Left ventricle myocardium inferior (tissue), 1 donor: ENCODE results near the gene NHLRC3. TPM values are rescaled to one million over a fixed set of nuclear protein-coding genes. Genes with fewer than 3 reads are reported as not detected.

ENCODE experiments used
- DNase-seq: peaks from one replicate; pipeline ENCODE4 v3.0.0-alpha.2; 2020
- H3K27ac ChIP-seq: fragments of 200-600 bp; replicated peaks from 2 replicates; pipeline ENCODE4 v1.8.0; 2021
- H3K27me3 ChIP-seq: fragments of 200-600 bp; 2 replicates; pipeline ENCODE4 v1.8.0; 2021; ENCODE audit warnings: low read depth
- H3K36me3 ChIP-seq: fragments of 200-600 bp; 2 replicates; pipeline ENCODE4 v1.8.0; 2021
- H3K4me1 ChIP-seq: fragments of 200-600 bp; 2 replicates; pipeline ENCODE4 v1.8.0; 2021
- H3K4me3 ChIP-seq: fragments of 200-600 bp; 2 replicates; pipeline ENCODE4 v1.8.0; 2021; ENCODE audit warnings: mild to moderate bottlenecking, moderate library complexity
- H3K9me3 ChIP-seq: fragments of 200-600 bp; replicated peaks from 2 replicates; pipeline ENCODE4 v1.8.0; 2021
- intact Hi-C: fragments of 100-400 bp; cut with micrococcal nuclease; formaldehyde crosslinking; loops from one replicate; pipeline ENCODE4 v1.11.0; 2022
- total RNA-seq: library from RNA; stranded (reverse); fragmentation: NEBNext Ultra II Directional; extraction: Animal tissue kit (Norgen Biotek cat#: 25700); gene quantifications from one replicate; pipeline ENCODE4 v1.2.1, GENCODE V29; 2021
- TF ChIP-seq, protein P1 (sequence below): fragments of 200-600 bp; IDR thresholded peaks from 2 replicates; pipeline ENCODE4 v1.8.0; 2021; ENCODE audit warnings: antibody characterized with exemption, mild to moderate bottlenecking, borderline replicate concordance
- donor health status: DM: no; HTN: yes; CAD: no; lungs with severe emphysema.

The NHLRC3 gene
- total RNA-seq, 1 donor from 2014 or later = 11.8 TPM

DNA sequence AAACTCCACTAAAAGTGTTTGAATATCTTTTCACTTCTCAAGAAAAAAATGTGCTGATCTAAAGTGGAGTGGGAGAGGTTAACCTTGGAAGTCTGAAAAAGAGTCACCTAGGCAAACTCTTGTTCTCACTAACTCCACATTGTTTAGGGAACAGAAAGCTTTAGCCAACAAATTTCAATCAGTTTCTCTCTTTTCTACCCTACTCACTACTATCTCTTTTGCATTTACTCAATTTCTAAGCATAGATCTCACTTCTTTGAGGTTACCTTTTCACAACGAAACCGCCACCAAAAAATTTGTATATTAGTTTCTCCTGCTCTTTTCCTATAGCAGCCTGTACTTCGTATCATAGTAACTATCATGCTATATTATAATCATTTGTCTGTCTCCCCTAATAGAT, 6.3 kb downstream of the NHLRC3 start:
- no peaks in the 10 kb centered on the region for H3K27me3 ChIP-seq
- no peak for DNase-seq
- peaks cover 12% of the 10 kb centered on the region for H3K36me3 ChIP-seq
- H3K27ac ChIP-seq = no peak overlapping the region
- intact Hi-C loops = no loop called here
- TF ChIP-seq, protein P1, sequence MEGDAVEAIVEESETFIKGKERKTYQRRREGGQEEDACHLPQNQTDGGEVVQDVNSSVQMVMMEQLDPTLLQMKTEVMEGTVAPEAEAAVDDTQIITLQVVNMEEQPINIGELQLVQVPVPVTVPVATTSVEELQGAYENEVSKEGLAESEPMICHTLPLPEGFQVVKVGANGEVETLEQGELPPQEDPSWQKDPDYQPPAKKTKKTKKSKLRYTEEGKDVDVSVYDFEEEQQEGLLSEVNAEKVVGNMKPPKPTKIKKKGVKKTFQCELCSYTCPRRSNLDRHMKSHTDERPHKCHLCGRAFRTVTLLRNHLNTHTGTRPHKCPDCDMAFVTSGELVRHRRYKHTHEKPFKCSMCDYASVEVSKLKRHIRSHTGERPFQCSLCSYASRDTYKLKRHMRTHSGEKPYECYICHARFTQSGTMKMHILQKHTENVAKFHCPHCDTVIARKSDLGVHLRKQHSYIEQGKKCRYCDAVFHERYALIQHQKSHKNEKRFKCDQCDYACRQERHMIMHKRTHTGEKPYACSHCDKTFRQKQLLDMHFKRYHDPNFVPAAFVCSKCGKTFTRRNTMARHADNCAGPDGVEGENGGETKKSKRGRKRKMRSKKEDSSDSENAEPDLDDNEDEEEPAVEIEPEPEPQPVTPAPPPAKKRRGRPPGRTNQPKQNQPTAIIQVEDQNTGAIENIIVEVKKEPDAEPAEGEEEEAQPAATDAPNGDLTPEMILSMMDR = no peak
- H3K9me3 ChIP-seq = no peaks in the 10 kb centered on the region
- peaks cover 14% of the 10 kb centered on the region for H3K4me1 ChIP-seq
- no peak overlapping the region for H3K4me3 ChIP-seq

DNA sequence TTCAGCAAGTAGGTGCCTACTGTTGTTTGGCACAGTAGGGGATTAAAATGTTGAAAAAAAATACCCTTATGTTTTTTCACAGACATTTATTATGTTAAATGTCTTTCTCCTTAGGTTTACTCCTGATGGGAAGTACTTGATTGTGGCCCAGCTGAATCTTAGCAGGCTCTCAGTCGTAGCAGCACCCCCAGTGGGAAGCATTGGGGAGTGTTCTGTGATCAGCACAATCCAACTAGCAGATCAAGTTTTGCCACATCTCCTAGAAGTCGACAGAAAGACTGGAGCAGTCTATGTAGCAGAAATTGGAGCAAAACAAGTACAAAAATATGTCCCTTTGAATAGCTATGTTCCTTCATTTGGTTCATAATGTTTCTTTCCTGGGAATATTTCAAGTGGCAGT, 9.3 kb downstream of the NHLRC3 start:
- Histone ChIP-seq H3K27me3 (no peaks in the 10 kb centered on the region), H3K9me3 (no peaks in the 10 kb centered on the region), H3K4me1 (no peaks in the 10 kb centered on the region), H3K27ac (no peak overlapping the region), H3K4me3 (no peak overlapping the region), H3K36me3 (peaks cover 4% of the 10 kb centered on the region)
- intact Hi-C loops = loop anchor here (5.0 kb wide), 1 partner anchor 570 kb away; no protein-coding TSS in a partner anchor
- no peak for DNase-seq
- TF ChIP-seq, protein P1 = no peak

DNA sequence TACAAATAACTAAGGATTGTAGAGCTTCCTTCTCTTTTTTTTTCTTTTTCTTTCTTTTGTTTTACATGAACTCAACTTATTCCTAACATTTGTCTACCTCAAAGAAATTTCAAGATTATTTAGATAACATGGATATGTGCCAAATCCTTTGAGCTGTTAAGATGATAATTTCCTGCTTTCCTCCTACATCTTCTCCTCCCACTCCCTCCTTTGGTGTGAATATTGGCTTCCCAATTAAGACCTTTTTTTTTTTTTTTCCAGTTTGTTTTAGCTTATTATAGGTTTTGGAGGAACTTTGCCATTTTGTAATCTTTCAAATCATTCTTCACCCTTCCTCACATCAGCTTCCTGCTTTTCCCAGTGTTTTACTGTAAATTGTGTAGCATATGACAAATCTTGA, 10.6 kb downstream of the NHLRC3 start:
- intact Hi-C loops = loop anchor here (5.0 kb wide), 1 partner anchor 568 kb away; no protein-coding TSS in a partner anchor
- H3K36me3 ChIP-seq = peaks cover 3% of the 10 kb centered on the region
- H3K27ac ChIP-seq = no peak overlapping the region
- no peaks in the 10 kb centered on the region for H3K9me3 ChIP-seq
- H3K27me3 ChIP-seq = no peaks in the 10 kb centered on the region
- no peak for DNase-seq
- no peaks in the 10 kb centered on the region for H3K4me1 ChIP-seq
- TF ChIP-seq, protein P1 = no peak
- no peak overlapping the region for H3K4me3 ChIP-seq

DNA sequence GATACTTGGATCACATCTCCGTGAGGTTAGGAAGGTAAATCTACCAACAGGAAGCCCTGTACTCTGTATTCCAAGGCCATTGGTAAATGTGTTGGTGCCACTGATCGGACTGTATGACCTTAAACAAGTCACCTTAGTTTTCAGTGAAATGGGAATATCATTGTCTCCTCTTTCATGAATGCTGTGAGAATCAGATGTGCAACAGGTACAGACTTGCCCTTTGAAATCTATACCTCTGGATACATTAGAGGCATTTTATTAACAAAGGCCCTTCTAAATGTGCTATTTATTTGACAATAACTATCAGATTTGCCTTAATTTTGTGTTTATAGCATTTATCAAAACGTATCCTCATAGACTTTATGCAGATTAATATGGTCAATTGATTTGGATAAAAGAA, 11.0 kb downstream of the NHLRC3 start:
- Histone ChIP-seq H3K4me1 (no peaks in the 10 kb centered on the region), H3K36me3 (peaks cover 2% of the 10 kb centered on the region), H3K27me3 (no peaks in the 10 kb centered on the region), H3K4me3 (no peak overlapping the region), H3K27ac (no peak overlapping the region), H3K9me3 (no peaks in the 10 kb centered on the region)
- intact Hi-C loops = loop anchor here (5.0 kb wide), 1 partner anchor 568 kb away; no protein-coding TSS in a partner anchor
- no peak for DNase-seq
- TF ChIP-seq, protein P1 = no peak

DNA sequence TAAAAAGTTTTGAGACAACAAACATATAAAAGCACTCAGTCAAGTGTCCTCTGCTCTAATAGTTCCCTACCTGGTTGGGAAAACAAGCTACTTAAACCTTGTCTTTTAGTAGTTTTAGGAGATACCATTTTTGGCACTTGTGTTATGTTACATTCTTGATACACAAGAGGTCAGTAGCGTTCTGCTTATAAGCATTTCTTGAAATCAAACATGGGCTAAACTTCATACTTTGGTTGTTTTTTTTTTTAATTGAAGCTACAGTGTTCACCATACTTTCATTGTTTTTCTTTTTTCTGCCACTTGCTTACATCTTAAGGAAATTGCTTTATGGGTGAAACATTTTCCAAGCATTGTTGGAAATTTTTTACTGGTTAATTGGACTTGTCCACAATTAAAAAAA, 12.9 kb downstream of the NHLRC3 start:
- no peak for DNase-seq
- Histone ChIP-seq H3K4me3 (no peak overlapping the region), H3K27ac (no peak overlapping the region), H3K27me3 (no peaks in the 10 kb centered on the region), H3K36me3 (no peaks in the 10 kb centered on the region), H3K4me1 (no peaks in the 10 kb centered on the region), H3K9me3 (no peaks in the 10 kb centered on the region)
- intact Hi-C loops = loop anchor here (5.0 kb wide), 1 partner anchor 626 kb away; no protein-coding TSS in a partner anchor
- TF ChIP-seq, protein P1 = peak; percentile 70
